GM04504 (cell line): ENCODE results near the gene ARNT2.

Experiments used
- DNase-seq: peaks from one replicate; pipeline ENCODE4 v3.0.0-alpha.2; 2012; ENCODE audit warnings: low read depth

ARNT2 gene

GRCh38 chr15:80594091-80594889 lies 190.1 kb downstream of the ARNT2 start:
- no peak for DNase-seq

- DNase-seq = no peak
Observed at GRCh38 chr15:80595396-80595795, 191.2 kb downstream of the ARNT2 start.

DNA sequence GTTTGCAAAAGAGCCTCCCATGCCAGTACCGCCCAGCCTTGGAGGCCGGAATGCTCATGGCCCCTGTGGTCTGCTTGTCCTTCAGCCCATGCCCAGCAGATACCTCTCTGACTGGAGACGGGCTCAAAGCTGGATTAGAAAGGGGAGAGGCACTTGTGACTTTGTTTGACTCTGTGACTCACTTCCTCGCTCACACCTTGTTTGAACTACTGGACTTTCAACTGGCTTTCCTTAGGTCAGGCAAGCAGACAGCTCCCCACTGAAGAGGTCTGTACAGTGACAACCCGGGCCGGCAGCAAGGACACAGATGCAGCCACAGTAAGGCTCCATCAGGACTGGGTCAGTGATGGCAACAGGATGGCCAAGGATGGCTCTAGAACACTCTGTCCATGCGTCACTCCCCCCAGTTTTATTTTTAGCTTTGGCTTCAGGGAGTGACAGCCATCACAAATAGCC lies 192.4 kb downstream of the ARNT2 start:
- DNase-seq = no peak

- no peak for DNase-seq
Observed at GRCh38 chr15:80597076-80597475, 192.9 kb downstream of the ARNT2 start.

- no peak for DNase-seq
Observed at GRCh38 chr15:80599359-80599758, 195.2 kb downstream of the ARNT2 start.

- no peak for DNase-seq
Observed at GRCh38 chr15:80600626-80601025, 196.4 kb downstream of the ARNT2 start.

GRCh38 chr15:80601256-80601655 lies 197.1 kb downstream of the ARNT2 start:
- DNase-seq = no peak

GRCh38 chr15:80604583-80605575 lies 200.7 kb downstream of the ARNT2 start:
- no peak for DNase-seq

DNA sequence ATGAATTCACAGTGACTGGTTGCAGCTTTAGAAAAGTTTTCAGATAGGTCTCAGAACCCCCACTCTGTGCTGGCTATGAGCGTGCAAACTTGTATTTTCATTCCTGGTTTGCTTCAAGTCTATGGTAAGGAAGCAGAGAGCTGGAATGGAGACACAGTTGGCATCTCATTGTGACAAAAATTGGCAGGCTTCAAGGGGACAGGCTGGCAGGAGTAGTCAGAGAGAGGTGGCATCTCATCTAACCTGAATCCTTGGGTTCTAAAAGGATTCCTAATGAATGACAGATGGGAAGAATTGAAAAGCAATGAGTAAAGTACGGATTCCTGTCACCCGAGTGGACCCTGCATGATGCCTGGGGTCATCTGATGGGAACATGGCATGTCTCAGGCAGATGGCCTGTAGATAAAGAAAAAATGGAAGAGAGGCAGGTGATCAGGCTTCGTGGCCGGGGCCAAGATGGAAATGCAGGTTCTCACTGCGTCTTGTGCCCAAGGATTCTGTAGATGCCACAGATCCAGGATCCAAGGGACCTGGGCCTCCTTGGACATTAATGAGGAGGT lies 201.5 kb downstream of the ARNT2 start:
- no peak for DNase-seq

- no peak for DNase-seq
Observed at GRCh38 chr15:80606511-80607071, 202.4 kb downstream of the ARNT2 start.

DNA sequence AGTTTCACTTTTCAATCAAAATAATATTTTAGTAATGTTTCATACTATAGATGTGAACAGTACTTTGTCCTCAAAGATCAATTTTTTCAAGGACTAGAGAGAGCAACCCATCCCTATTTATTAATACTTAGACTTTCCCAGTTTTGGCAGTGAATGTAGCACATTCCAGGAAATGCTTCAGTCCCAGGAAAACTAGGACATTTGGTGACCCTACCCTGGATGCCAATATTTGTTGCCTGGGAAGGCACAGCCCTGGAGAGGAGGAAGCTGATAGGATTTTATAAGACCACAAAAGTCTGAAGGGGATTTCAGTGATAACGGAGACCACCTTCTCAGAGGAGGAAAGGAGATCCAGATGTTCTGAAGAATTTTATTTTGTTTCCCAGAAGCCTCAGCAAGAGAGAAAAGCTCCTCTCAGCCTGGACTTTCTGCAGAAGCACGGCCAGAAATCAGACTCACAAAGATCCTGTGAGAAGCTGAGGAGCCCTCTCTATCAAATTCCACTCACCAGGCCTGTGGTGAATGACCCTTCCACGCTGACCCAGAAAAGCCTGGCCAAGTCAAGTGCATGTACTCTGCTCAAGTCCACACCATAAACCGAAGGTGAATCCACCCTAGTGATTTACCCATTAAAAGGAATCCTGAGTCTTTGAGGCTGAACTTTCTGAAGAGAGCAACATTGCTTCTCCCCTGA lies 203.3 kb downstream of the ARNT2 start:
- no peak for DNase-seq

DNA sequence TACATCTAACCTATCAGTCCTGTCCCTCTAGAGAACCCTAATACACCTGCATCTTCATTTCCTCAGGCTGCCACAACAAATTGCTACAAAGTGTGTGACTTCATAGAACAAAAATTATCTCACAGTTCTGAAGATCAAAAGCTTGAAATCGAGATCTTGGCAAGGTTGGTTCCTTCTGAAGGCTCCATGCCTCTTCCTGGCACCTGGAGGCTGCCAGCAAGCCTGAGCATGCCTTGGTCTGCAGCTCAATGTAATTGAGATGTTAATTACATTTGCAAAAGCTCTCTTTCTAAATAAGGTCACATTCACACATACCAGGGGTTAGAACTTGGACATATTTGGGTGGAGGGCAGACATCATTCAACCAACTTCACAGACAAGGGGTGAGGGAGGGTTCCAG lies 204.5 kb downstream of the ARNT2 start:
- no peak for DNase-seq

GRCh38 chr15:80609091-80609490 lies 204.9 kb downstream of the ARNT2 start:
- DNase-seq = no peak

DNA sequence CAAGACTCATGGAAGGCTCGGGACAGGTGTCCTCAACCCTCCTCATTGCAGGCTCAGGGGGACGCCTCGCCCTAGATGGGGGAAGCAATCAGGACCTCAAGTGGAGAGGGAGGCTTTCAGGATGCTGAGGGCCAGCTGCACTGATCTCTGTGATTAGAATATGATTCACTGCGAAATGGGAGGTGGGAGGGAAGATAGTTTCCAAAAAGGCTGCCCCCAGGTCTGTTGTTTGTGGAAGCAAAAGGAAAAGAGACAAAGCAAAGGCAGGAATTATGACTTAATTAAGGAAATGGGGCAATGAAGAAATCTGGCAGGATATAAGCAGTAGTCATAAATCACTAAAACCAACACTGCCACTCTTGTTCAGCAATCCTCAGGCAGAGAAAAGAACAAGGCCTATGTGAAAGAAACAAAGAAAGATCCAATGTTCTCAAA lies 205.3 kb downstream of the ARNT2 start:
- DNase-seq = no peak

DNA sequence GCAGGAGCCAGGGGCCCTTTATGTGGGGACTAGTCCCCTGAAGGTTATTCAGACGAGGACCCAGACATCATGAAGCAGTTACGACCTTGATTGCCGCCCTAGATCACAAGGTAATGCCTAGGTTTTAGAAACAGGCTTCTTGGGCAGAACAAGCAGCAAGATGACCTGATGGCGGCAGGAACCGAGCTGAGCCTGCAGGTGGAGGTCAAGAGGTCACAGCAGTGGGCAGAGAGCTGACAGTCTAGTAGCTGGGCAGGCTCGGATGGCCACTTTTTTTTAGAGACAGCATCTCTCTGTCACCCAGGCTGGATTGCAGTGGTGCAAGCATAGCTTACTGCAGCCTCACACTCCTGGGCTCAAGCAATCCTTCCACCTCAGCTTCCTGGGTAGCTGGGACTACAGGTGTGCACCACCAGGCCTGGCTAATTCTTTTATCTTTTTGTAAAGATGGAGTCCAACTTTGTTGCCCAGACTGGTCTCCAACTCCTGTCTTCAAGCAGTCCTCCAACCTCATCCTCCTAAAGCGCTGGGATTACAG lies 207.4 kb downstream of the ARNT2 start:
- no peak for DNase-seq

DNA sequence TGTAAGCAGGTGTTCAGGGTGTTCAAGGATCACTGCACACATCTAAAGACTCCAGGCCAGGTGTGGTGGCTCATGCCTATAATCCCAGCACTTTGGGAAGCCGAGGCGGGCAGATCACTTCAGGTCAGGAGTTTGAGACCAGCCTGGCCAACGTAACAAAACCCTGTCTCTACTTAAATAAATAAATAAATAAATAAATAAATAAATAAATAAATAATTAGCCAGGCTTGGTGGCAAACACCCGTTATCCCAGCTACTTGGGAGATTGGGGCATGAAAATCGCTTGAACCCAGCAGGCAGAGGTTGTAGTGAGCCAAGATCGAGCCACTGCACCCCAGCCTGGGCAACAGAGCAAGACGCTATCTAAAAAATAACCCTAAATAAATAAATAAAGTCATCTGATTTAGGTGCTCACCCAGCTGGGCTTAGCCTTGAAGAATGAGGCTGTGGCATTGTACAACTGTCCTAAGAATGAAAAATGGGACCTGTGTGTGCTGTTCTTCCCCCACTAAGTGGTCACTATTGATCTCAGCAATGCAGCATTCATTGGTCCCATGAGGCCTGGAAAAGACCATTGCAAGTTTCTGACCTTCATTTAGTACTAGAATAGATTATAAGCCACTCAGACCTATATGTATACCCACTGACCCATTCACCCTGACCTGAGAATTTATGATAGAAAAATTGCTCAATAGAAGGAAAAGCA lies 208.1 kb downstream of the ARNT2 start:
- no peak for DNase-seq

- no peak for DNase-seq
Observed at GRCh38 chr15:80613762-80614365, 209.7 kb downstream of the ARNT2 start.

- no peak for DNase-seq
Observed at GRCh38 chr15:80614711-80615360, 210.7 kb downstream of the ARNT2 start.

DNA sequence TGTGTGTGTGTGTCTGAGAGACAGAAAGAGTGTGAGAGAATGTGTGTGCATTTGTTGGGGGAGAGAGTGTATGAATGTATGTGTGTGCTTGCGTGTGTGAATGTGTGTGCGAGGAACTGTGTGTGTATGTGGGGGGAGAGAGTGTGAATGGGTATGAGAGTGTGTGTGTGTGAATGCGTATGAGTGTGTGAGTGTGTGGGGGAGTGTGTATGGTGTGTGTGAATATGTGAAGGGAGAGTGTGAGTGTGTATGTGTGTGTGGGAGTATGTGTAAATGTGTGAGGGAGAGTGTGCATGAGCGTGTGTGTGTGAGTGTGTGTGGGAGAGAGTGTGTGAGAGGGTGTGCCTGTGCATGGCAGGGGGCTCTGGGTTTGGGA lies 211.2 kb downstream of the ARNT2 start:
- DNase-seq = no peak
